ENCODE results near the gene CFTR.

The CFTR gene

DNA sequence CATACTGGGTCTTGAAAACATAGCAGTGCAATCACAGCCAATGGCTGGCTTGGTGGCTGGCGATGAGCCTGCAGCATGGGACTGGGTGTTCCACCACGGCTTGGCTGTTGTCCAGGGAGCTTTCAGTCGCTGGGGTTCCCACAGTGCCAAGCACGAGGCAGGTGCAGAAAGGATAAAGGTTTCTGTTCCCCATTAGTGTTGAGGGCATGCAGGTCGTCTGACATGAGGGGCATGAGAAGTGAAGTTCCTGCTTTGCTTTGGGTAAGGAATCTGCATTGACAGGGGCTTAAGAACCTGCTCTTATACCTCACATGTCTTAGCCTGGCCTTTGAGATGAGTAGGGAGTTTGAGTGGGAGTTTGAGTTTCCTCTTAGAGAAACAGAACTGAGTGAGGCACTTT, 9.0 kb upstream of the CFTR start:
- Histone ChIP-seq H3K36me3 (ENCODE audit: insufficient read depth, low read length) (no peaks in the 10 kb centered on the region), H3K27ac (ENCODE audit: low read depth, low read length, poor library complexity, severe bottlenecking) (no peak overlapping the region), H3K4me2 (ENCODE audit: low read length) (no peak overlapping the region), H3K4me1 (ENCODE audit: insufficient read depth, low read length, severe bottlenecking) (no peaks in the 10 kb centered on the region), H4K20me1 (ENCODE audit: insufficient read depth, low read length) (no peaks in the 10 kb centered on the region), H2AFZ (ENCODE audit: low read length) (no peak overlapping the region), H3K4me3 (ENCODE audit: low read depth, low read length, poor library complexity, severe bottlenecking) (no peak overlapping the region), H3K9me3 (ENCODE audit: low read length) (no peaks in the 10 kb centered on the region), H3K9ac (ENCODE audit: low read length) (no peak overlapping the region), H3K9me2 (ENCODE audit: low read depth, low read length) (no peaks in the 10 kb centered on the region), H3K27me3 (ENCODE audit: insufficient read depth, low read length) (no peaks in the 10 kb centered on the region), H3F3A (ENCODE audit: insufficient read depth, low read length) (no peaks in the 10 kb centered on the region), H3K79me2 (ENCODE audit: insufficient read depth, low read length) (no peaks in the 10 kb centered on the region)
- TF ChIP-seq EZH2 (IDR thresholded peaks at IDR 0.05; ENCODE audit: borderline replicate concordance, low read length) = no peak
- TF ChIP-seq, protein P1, sequence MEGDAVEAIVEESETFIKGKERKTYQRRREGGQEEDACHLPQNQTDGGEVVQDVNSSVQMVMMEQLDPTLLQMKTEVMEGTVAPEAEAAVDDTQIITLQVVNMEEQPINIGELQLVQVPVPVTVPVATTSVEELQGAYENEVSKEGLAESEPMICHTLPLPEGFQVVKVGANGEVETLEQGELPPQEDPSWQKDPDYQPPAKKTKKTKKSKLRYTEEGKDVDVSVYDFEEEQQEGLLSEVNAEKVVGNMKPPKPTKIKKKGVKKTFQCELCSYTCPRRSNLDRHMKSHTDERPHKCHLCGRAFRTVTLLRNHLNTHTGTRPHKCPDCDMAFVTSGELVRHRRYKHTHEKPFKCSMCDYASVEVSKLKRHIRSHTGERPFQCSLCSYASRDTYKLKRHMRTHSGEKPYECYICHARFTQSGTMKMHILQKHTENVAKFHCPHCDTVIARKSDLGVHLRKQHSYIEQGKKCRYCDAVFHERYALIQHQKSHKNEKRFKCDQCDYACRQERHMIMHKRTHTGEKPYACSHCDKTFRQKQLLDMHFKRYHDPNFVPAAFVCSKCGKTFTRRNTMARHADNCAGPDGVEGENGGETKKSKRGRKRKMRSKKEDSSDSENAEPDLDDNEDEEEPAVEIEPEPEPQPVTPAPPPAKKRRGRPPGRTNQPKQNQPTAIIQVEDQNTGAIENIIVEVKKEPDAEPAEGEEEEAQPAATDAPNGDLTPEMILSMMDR (IDR thresholded peaks at IDR 0.05; ENCODE audit: low read length) = no peak

DNA sequence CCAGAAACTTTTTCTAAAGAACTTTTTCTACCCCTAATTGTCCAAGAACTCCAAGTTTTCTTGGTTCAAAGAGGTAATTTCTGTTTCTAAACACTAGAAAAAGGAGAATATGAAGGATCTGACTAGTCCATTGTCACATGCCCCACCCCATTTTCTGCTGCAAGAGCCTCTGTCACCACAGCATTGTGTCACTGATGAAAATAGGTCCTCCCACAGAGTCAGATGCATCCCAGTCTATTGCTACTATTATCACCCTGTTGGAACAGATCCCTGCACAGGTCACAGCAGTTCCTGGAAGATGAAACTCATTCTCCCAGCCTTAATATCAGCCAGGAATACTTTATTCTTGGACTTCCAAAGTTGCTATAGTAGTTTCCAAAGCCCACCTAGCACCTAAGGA, 7.5 kb upstream of the CFTR start:
- no peaks in the 10 kb centered on the region for H3K9me3 ChIP-seq (ENCODE audit: low read length)
- H3K9ac ChIP-seq (ENCODE audit: low read length) = no peak overlapping the region

GRCh38 chr7:117476557-117477215, 3.1 kb upstream of the CFTR start:
- no peaks in the 10 kb centered on the region for H3K79me2 ChIP-seq (ENCODE audit: insufficient read depth, low read length)
- H3K4me1 ChIP-seq (ENCODE audit: insufficient read depth, low read length, severe bottlenecking) = no peaks in the 10 kb centered on the region
- no peak overlapping the region for H3K4me3 ChIP-seq (ENCODE audit: low read depth, low read length, poor library complexity, severe bottlenecking)
- no peaks in the 10 kb centered on the region for H3F3A ChIP-seq (ENCODE audit: insufficient read depth, low read length)
- no peaks in the 10 kb centered on the region for H4K20me1 ChIP-seq (ENCODE audit: insufficient read depth, low read length)
- no peaks in the 10 kb centered on the region for H3K27me3 ChIP-seq (ENCODE audit: insufficient read depth, low read length)
- TF ChIP-seq, protein P1 (IDR thresholded peaks at IDR 0.05; ENCODE audit: low read length) = no peak
- no peak for TF ChIP-seq EZH2 (IDR thresholded peaks at IDR 0.05; ENCODE audit: borderline replicate concordance, low read length)
- no peaks in the 10 kb centered on the region for H3K36me3 ChIP-seq (ENCODE audit: insufficient read depth, low read length)
- no peak overlapping the region for H3K9ac ChIP-seq (ENCODE audit: low read length)
- no peaks in the 10 kb centered on the region for H3K9me2 ChIP-seq (ENCODE audit: low read depth, low read length)
- no peak overlapping the region for H2AFZ ChIP-seq (ENCODE audit: low read length)
- no peak overlapping the region for H3K4me2 ChIP-seq (ENCODE audit: low read length)
- H3K9me3 ChIP-seq (ENCODE audit: low read length) = no peaks in the 10 kb centered on the region
- H3K27ac ChIP-seq (ENCODE audit: low read depth, low read length, poor library complexity, severe bottlenecking) = no peak overlapping the region

More for the DNA sequence above, 7.5 kb upstream of the CFTR start:
- no peaks in the 10 kb centered on the region for H3K36me3 ChIP-seq (ENCODE audit: insufficient read depth, low read length)
- no peaks in the 10 kb centered on the region for H3K9me2 ChIP-seq (ENCODE audit: low read depth, low read length)
- H3K4me3 ChIP-seq (ENCODE audit: low read depth, low read length, poor library complexity, severe bottlenecking) = no peak overlapping the region
- no peaks in the 10 kb centered on the region for H3K4me1 ChIP-seq (ENCODE audit: insufficient read depth, low read length, severe bottlenecking)
- H3K4me2 ChIP-seq (ENCODE audit: low read length) = no peak overlapping the region
- no peaks in the 10 kb centered on the region for H3K79me2 ChIP-seq (ENCODE audit: insufficient read depth, low read length)
- H4K20me1 ChIP-seq (ENCODE audit: insufficient read depth, low read length) = no peaks in the 10 kb centered on the region
- H2AFZ ChIP-seq (ENCODE audit: low read length) = no peak overlapping the region
- H3F3A ChIP-seq (ENCODE audit: insufficient read depth, low read length) = no peaks in the 10 kb centered on the region
- no peaks in the 10 kb centered on the region for H3K27me3 ChIP-seq (ENCODE audit: insufficient read depth, low read length)
- no peak for TF ChIP-seq EZH2 (IDR thresholded peaks at IDR 0.05; ENCODE audit: borderline replicate concordance, low read length)
- H3K27ac ChIP-seq (ENCODE audit: low read depth, low read length, poor library complexity, severe bottlenecking) = no peak overlapping the region

GRCh38 chr7:117478836-117479224, 995 bp upstream of the CFTR start:
- no peaks in the 10 kb centered on the region for H4K20me1 ChIP-seq (ENCODE audit: insufficient read depth, low read length)
- no peaks in the 10 kb centered on the region for H3K9me2 ChIP-seq (ENCODE audit: low read depth, low read length)
- H3K27ac ChIP-seq (ENCODE audit: low read depth, low read length, poor library complexity, severe bottlenecking) = no peak overlapping the region
- no peak overlapping the region for H3K9ac ChIP-seq (ENCODE audit: low read length)
- H3K27me3 ChIP-seq (ENCODE audit: insufficient read depth, low read length) = no peaks in the 10 kb centered on the region
- TF ChIP-seq, protein P1 (IDR thresholded peaks at IDR 0.05; ENCODE audit: low read length) = no peak
- TF ChIP-seq EZH2 (IDR thresholded peaks at IDR 0.05; ENCODE audit: borderline replicate concordance, low read length) = no peak
- H2AFZ ChIP-seq (ENCODE audit: low read length) = no peak overlapping the region
- no peak overlapping the region for H3K4me3 ChIP-seq (ENCODE audit: low read depth, low read length, poor library complexity, severe bottlenecking)
- H3K79me2 ChIP-seq (ENCODE audit: insufficient read depth, low read length) = no peaks in the 10 kb centered on the region
- H3K36me3 ChIP-seq (ENCODE audit: insufficient read depth, low read length) = no peaks in the 10 kb centered on the region
- H3K9me3 ChIP-seq (ENCODE audit: low read length) = no peaks in the 10 kb centered on the region
- H3K4me1 ChIP-seq (ENCODE audit: insufficient read depth, low read length, severe bottlenecking) = no peaks in the 10 kb centered on the region
- no peak overlapping the region for H3K4me2 ChIP-seq (ENCODE audit: low read length)
- H3F3A ChIP-seq (ENCODE audit: insufficient read depth, low read length) = no peaks in the 10 kb centered on the region

Data from OCI-LY1 (cell line).